ENCODE results near the gene KRTAP3-1.
"Not testable (repeated sequence)": the region's sequence is repeated elsewhere in the genome, so short reads cannot be mapped to it uniquely, and the experiment has no call there.

The KRTAP3-1 gene

GRCh38 chr17:41048441-41048840, 39.5 kb upstream of the KRTAP3-1 start:
- no peak for TF ChIP-seq CTCF (IDR thresholded peaks at IDR 0.05)
- Histone ChIP-seq H3K4me3 (ENCODE audit: low read depth in 1 of 2, low read length in 1 of 2) (no peak overlapping the region), H3K9me3 (no peaks in the 10 kb centered on the region), H3K27me3 (peaks cover 46% of the 10 kb centered on the region), H3K4me1 (ENCODE audit: control insufficient read depth in 1 of 2, insufficient read depth in 1 of 2, low read depth in 1 of 2, low read length in 1 of 2) (no peaks in the 10 kb centered on the region), H3K27ac (no peak overlapping the region), H3K36me3 (no peaks in the 10 kb centered on the region)

- H3K9me3 ChIP-seq; H3K4me3 ChIP-seq (ENCODE audit: low read depth in 1 of 2, low read length in 1 of 2); H3K4me1 ChIP-seq (ENCODE audit: control insufficient read depth in 1 of 2, insufficient read depth in 1 of 2, low read depth in 1 of 2, low read length in 1 of 2); H3K36me3 ChIP-seq; H3K27ac ChIP-seq: not testable (repeated sequence)
- peaks cover 46% of the 10 kb centered on the region for H3K27me3 ChIP-seq
These were observed 38.0 kb upstream of the KRTAP3-1 start, which contains the start of gene KRTAP2-1 for GRCh38 chr17:41046735-41047465. KRTAP2-1 (minus strand) TSS chr17:41047316; CDS start chr17:41047267, 49 bp downstream.

DNA sequence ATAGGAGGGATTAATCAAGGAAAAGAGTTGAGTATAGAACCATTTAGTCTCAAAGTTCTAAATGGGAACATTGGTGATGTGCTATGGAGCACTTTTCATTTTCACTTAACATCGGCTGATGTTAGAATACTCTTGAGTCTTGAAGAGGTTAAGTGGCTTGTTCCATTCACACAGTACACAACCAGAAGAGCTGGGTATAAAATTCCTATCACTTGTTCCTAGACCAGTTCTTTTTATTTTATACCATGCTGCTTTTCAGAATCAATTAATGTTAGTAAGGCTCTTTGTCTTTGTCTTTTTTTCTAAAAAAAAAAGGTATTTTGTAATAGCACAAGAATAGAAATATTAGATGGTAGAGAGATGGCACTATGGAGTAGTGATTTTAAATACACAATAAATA, 34.0 kb upstream of the KRTAP3-1 start:
- Histone ChIP-seq H3K36me3 (no peaks in the 10 kb centered on the region), H3K9me3 (no peaks in the 10 kb centered on the region), H3K4me1 (ENCODE audit: control insufficient read depth in 1 of 2, insufficient read depth in 1 of 2, low read depth in 1 of 2, low read length in 1 of 2) (no peaks in the 10 kb centered on the region), H3K27ac (no peak overlapping the region), H3K27me3 (peaks cover 37% of the 10 kb centered on the region), H3K4me3 (ENCODE audit: low read depth in 1 of 2, low read length in 1 of 2) (no peak overlapping the region)
- no peak for TF ChIP-seq CTCF (IDR thresholded peaks at IDR 0.05)

DNA sequence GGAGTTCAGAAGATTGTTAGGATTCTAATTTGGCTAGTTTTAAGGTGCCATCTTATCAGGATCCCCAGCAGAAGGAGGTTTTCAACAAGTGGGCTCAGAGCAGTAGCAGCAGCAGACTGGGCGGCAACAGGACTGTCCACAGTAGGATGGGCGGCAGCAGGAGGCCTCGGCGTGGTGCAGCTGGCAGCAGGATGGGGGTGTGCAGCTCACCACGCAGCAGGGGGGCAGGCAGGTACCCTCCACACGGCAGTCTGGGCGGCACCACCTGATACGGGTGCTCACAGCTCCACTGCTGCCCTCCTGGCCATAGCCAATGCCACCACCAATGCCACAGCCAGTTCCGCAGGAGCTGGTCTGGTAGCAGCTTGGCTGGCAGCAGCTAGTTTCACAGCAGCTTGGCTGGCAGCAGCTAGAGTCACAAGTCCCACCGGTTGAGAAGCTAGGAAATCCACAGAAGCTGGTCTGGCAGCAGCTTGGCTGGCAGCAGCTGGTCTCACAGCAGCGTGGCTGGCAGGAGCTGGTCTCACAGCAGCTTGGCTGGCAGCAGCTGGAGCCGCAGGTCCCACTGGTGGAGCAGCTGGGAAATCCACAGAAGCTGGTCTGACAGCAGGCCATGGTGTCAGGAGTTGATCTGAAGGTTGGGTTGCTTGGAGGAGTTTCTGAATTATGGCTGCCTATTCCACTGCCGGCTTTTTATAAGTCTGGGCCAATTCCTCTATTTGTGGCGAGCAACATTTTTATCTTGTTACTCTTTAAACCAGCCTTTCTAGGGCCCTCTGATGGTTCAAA, 32.0 kb upstream of the KRTAP3-1 start, which contains the start of gene KRTAP1-1:
Gene KRTAP1-1, minus strand, starts transcription at position 668 of the 789 bp plus-strand sequence. Its CDS starts 53 bp downstream, at position 615.
- not testable (repeated sequence) for H3K27ac ChIP-seq; H3K4me1 ChIP-seq (ENCODE audit: control insufficient read depth in 1 of 2, insufficient read depth in 1 of 2, low read depth in 1 of 2, low read length in 1 of 2)
- H3K27me3 ChIP-seq, result peaks cover 32% of the 10 kb centered on the region

DNA sequence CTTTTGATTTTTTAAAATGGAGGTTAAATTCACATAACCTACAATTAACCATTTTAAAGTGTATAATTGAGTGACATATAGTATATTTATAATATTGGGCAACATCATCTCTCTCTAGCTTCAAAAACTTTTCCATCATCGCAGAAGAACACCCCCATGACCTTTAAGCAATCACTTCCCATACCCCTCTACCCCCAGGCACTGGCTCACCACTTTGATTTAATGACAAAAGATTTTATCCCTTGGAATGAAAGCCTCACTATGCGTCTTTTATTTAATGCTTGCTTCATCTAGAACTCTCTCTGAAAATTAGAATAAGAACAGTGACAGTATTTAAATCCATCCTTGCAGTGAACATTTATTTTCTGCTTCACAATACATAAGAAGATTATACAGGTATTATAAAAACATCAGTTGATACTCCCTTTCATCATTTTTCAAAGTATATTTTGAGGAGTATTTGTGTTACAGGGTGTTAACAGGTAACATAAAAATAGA, 29.0 kb upstream of the KRTAP3-1 start:
- H3K36me3 ChIP-seq, result no peaks in the 10 kb centered on the region
- TF ChIP-seq CTCF (IDR thresholded peaks at IDR 0.05), result no peak
- no peaks in the 10 kb centered on the region for H3K4me1 ChIP-seq (ENCODE audit: control insufficient read depth in 1 of 2, insufficient read depth in 1 of 2, low read depth in 1 of 2, low read length in 1 of 2)
- no peak overlapping the region for H3K27ac ChIP-seq
- H3K4me3 ChIP-seq (ENCODE audit: low read depth in 1 of 2, low read length in 1 of 2), result no peak overlapping the region
- H3K9me3 ChIP-seq, result no peaks in the 10 kb centered on the region
- peaks cover 26% of the 10 kb centered on the region for H3K27me3 ChIP-seq

More for the DNA sequence above, 32.0 kb upstream of the KRTAP3-1 start, which contains the start of gene KRTAP1-1:
- not testable (repeated sequence) for H3K4me3 ChIP-seq (ENCODE audit: low read depth in 1 of 2, low read length in 1 of 2); H3K36me3 ChIP-seq; H3K9me3 ChIP-seq

DNA sequence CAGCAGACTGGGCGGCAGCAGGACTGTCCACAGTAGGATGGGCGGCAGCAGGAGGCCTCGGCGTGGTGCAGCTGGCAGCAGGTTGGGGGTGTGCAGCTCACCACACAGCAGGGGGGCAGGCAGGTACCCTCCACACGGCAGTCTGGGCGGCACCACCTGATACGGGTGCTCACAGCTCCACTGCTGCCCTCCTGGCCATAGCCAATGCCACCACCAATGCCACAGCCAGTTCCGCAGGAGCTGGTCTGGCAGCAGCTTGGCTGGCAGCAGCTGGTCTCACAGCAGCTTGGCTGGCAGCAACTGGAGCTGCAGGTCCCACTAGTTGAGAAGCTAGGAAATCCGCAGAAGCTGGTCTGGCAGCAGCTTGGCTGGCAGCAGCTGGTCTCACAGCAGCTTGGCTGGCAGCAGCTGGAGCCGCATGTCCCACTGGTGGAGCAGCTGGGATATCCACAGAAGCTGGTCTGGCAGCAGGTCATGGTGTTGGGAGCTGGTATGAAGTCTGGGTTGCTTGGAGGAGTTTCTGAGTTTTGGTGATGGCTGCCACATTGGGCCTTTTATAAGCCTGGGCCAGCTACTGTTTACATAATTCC, 25.5 kb upstream of the KRTAP3-1 start, which contains the start of gene KRTAP1-3:
Gene KRTAP1-3, minus strand, starts transcription at position 529 of the 590 bp plus-strand sequence. Its CDS starts 53 bp downstream, at position 476.
- H3K4me1 ChIP-seq (ENCODE audit: control insufficient read depth in 1 of 2, insufficient read depth in 1 of 2, low read depth in 1 of 2, low read length in 1 of 2); H3K36me3 ChIP-seq; H3K4me3 ChIP-seq (ENCODE audit: low read depth in 1 of 2, low read length in 1 of 2); H3K27ac ChIP-seq; H3K9me3 ChIP-seq: not testable (repeated sequence)
- H3K27me3 ChIP-seq, result peaks cover 32% of the 10 kb centered on the region

Data from neutrophil (primary cell).